Stromal cell of bone marrow (primary cell): Measurements from ENCODE around the gene P4HA3.

Source experiments
- DNase-seq: peaks from one replicate; pipeline ENCODE4 v3.0.0-alpha.2; 2012; ENCODE audit warnings: low read depth

P4HA3 gene

DNA sequence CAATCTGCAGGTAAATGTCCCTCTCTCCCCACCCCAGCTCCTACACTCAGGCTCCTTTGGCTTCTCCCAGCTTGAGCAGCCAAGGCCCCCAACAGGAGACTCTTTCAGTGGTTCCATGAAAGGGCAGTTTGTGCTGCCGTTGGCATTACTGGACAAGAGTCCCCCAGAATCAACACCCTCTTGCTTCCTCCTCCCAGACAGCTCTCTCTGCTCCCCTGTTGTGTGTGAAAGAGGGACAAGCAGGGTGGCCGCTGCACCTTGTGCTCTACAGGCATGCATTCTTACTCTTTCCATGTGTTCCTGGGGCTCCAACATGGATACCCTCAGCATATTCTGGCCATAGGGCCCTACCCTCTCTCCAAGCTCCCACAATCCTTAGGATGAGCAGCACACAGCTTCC, 48.7 kb downstream of the P4HA3 start:
- DNase-seq = no peak

DNA sequence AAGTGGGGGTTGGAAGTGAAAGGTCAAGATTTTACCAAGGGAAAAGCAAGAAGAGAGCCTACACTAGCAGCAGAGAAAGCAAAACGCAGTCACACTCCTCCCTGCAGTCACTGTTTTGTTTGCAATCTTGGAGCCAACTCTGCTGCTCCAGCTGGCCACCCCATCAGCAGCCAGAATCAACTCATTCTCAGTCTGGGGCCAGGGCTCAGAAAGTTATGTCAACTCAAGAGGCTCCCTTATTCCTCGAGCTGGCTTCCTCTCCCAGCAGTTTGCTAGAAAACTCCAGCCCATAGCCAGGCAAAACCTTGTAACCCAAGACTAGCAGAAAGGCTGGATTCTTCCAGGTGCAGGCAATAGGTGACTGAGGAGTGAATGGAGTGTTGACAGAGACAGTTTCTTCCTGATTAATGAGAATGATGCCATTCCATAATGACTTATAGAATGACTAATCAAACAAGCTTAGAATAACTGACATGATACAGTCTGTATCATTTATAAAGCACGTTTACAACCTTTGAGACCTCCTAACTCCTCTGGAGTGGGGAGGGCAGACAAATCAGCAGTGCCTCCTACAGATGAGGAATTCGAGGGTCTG, 53.4 kb downstream of the P4HA3 start:
- DNase-seq = peak; percentile 78

DNA sequence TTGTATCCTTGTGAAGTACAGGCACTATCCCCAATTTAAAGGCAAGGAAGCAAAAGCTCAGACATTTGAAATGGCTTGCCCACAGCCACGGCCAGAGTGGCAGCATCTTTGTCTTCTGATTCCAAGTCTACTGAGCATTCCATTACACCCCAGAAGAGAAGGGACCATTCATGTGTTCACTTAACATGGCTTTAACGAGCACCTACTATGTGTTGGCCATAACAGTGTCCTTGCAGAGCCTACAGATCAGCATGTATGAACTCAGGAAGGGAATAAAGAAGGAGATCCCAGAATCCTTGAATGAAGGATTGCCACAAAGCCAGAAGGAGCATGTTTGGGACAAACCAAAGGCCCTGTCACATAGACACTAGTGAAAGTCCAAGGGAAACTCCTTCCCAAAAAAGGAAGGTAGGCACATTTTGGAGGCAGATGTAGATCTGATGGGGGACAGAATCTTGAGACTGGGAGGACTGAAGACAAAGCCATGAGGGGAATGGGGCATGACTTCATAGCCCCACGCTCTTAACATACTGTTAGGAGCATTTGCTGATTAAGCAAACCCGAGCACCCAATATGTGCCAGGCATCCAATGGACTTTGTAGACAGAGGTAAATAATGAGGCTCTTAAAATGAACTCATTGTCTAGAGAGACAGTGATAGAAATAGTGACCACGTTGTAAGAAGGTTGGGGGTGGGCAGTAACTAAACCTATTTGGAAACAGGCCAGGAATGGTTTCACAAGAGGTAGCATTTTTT, 54.9 kb downstream of the P4HA3 start:
- DNase-seq = no peak

DNA sequence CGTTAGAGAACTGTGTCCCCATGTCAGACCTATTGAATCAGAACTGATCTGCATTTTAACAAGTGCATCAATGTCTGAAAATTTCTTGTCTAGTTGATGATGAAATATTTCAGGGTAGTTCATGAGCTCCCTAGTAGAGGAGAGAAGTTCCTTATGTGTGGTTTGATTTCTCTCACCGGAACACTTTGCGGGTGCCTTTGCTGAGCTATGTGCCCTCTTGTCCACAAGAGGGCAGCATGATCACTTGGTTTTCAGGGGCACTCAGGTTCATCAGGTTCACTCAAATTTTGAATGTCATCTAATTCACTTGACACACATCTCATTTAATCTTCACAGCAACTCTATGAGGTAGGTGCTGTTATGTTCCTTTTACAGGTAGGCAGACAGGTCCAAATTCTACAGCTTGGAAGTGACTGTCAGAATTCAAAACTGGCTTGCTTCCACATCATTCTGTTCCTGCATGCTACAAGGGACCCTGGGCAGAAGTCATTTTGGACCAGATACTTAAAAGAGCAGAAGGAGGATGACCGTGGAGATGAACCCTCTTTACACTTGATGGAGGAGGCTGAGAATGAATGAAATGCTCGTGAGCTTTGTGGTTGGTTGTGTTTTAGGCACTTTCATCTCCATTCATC, 55.6 kb downstream of the P4HA3 start:
- DNase-seq = peak; percentile 45

DNA sequence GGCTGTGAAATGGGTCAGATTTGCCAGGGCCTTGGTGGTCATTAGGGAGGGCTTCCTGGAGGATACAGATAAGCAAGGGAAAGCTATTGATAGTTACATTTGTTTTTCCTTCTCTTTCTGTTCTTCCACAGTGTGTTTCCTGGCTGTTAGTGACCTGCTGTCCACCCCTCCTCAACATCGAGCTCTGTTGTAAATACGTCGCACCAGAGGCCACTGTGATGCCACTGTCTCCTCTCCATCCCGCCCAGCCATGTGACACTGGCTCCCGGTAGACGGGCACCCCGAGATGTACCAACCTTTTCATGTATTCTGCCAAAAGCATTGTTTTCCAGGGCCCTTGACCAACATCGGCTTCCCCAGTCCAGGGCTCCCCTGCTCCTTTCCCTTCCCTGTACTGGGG, 58.1 kb downstream of the P4HA3 start:
- no peak for DNase-seq

- DNase-seq = no peak
These were observed 61.9 kb downstream of the P4HA3 start for GRCh38 chr11:74249496-74249895.

DNA sequence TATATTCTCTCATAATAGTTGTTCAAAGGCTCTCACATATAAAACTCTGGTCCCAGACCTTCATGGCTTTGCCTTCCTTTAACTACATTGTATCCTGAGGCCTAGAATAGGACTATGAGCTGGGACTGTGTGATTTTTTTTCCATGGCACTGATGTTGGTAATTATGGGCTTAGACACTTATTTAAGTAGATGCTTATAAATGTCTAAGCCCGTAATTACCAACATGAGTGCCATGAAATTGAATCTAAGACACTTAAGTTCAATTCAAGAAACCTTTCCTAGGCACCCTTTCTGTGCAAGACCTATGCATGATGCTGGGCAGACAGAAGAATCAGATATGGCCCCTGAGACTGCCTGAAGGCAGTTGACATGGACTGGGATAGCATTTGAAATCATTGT, 63.0 kb downstream of the P4HA3 start:
- DNase-seq = no peak

DNA sequence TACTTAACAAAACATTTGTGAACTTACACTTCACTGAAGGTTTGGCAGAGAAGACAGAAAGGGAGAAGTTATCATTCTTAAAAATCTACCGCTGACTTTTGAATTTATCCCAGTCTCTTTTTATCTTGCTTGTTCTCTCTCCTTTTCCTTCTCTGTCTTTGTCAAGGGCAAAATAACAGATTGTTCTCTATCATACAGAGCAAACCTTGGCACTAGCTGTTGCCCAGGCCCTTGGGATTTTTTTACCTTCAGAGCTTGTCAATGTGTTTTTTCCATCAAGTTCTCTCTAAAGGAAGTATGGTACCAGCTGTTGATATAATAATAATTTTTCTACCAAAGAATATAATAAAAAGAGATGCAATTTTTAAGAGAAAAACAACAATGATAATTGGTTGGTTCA, 73.2 kb downstream of the P4HA3 start:
- no peak for DNase-seq

DNA sequence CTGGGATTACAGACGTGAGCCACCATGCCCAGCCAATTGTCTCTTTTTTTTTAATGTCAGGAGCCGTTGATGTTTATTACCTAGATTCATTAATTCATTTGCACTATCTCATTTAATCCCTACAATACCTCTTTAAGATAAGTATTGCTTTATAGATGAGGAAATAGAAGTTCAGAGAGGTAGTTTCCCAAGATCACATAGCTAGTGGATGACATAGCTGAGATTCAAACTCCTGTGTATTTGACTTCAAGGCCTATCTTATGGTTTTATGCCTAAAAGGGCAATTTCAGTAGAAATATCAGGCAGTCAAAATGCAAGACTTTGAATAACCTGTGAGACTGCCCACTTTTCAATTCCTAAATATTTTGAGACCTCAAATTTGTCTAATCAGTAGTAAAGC, 73.9 kb downstream of the P4HA3 start:
- no peak for DNase-seq

DNA sequence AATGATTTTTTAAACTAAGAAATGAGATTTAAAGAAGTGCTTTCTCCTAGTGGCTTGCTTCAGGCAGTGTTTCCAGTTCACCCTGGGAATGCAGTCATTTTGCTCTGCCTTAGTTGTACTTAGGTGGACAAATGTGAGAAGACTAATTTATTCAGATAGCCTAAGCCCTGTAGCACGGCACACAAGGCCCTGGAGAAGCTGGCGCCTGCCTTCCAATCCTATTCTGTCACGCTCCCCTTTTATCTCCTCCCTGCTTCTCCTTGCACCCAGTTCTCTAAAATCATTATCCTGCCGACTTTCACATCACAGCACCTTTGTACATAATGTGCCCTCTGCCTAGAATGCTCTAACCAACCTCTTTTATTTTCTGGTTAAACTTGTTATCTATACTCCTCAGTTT, 76.3 kb downstream of the P4HA3 start:
- no peak for DNase-seq

DNA sequence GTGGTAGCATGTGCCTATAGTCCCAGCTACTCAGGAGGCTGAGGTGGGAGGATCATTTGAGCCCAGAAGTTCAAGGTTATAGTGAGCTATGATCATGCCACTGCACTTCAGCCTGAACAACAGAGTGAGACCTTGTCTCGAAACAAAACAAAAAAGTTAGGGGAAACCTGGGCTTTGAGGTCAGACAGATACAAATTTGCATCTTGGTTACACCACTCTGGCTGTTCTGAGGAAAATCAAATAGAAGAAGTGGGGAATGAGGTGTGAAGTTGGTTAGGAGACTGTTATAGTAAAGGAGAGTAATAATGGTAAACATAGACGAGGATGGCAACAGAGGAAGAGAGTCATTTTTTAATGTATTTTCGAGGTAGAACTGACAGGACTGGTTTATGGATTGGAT, 77.8 kb downstream of the P4HA3 start:
- DNase-seq = no peak

- no peak for DNase-seq
These were observed 79.0 kb downstream of the P4HA3 start for GRCh38 chr11:74232311-74232950.

DNA sequence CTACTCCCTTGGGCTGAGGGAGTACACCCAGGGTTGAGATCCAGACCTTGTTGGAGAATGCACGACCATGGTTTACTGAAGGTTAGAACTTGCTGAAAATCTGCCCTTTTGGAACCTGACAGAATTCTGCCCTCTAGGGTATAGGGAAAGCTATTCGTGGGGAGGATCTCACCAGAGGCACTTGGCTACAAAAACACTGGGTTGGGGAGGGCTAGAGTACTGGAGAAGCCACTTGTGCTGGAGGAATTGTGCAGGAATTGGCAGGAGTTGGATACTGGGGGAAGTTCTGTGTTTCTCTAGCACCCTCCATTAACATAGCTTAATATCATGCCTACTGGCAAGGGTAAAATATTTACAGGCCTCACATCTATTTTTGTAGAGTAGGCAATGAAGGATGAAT, 84.5 kb downstream of the P4HA3 start:
- DNase-seq = no peak

DNA sequence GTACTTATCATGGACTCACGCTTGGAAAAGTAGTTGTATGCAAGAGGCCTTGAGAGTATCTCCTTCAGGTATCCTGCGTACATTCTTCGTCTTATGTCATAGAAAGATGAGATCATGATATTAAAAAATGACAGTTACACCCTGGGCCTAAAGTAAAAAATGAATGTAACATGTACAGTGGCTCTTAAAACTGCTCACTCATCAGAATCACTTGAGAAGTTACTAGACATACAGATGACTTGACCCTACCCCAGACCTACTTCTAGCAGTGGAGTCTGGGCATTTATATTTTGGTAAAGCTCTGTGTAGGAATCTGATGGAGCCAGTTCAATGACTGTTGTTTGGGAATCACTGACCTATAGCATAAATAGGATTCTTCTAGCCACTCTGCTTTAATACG, 85.9 kb downstream of the P4HA3 start:
- no peak for DNase-seq

DNA sequence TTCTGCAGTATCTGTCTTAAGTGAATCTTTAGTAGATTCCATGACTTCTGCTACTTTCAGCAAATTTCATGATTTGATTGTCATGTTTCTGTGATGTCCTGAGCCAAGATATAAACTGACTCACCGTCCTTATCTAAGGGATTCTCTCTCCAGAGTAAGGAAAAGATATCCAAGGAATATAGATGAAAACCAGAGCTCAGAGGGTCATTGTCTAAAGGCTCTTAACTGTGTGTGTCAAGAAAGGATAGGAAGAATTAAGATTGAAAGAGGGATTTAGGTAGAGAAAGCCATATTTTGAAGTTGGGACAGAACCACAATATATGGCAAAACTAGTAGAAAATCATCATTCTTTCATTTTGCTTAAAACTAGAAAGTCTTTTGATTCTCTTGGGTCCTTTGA, 89.6 kb downstream of the P4HA3 start:
- DNase-seq = no peak

- DNase-seq = no peak
These were observed 91.1 kb downstream of the P4HA3 start for GRCh38 chr11:74220376-74220775.
